DMS53 treated with DMSO at 0.1 percent for 48 hours (cell line): ENCODE measurements around the gene HECTD2.

ENCODE experiments used
- DNase-seq: peaks from one replicate; lab custom pipeline; 2025; ENCODE audit not compliant: unreplicated experiment; lab: John Stamatoyannopoulos, UW

The HECTD2 gene

GRCh38 chr10:91471602-91472001 lies 61.5 kb downstream of the HECTD2 start:
- DNase-seq, result no peak

GRCh38 chr10:91472911-91473310 lies 62.8 kb downstream of the HECTD2 start:
- no peak for DNase-seq

GRCh38 chr10:91474009-91474408 lies 63.9 kb downstream of the HECTD2 start:
- no peak for DNase-seq

GRCh38 chr10:91477236-91477635 lies 67.1 kb downstream of the HECTD2 start:
- DNase-seq, result no peak

GRCh38 chr10:91479583-91479982 lies 69.4 kb downstream of the HECTD2 start:
- no peak for DNase-seq

- DNase-seq, result no peak
Observed at GRCh38 chr10:91487911-91488582, 77.9 kb downstream of the HECTD2 start.

- peak; percentile 10 for DNase-seq
Observed at GRCh38 chr10:91493313-91493712, 83.2 kb downstream of the HECTD2 start.

- DNase-seq, result no peak
Observed at GRCh38 chr10:91495402-91495801, 85.3 kb downstream of the HECTD2 start.

GRCh38 chr10:91496016-91496415 lies 85.9 kb downstream of the HECTD2 start:
- no peak for DNase-seq

GRCh38 chr10:91511549-91512330 lies 101.6 kb downstream of the HECTD2 start:
- no peak for DNase-seq

GRCh38 chr10:91512458-91512857 lies 102.3 kb downstream of the HECTD2 start:
- DNase-seq, result no peak

- no peak for DNase-seq
Observed at GRCh38 chr10:91513598-91514424, 103.7 kb downstream of the HECTD2 start.

GRCh38 chr10:91514787-91515186 lies 104.6 kb downstream of the HECTD2 start:
- no peak for DNase-seq

GRCh38 chr10:91517394-91517793 lies 107.2 kb downstream of the HECTD2 start:
- no peak for DNase-seq

- no peak for DNase-seq
Observed at GRCh38 chr10:91519899-91520514, 109.9 kb downstream of the HECTD2 start.

- DNase-seq, result no peak
Observed at GRCh38 chr10:91520661-91521060, 110.5 kb downstream of the HECTD2 start.

- DNase-seq, result no peak
Observed at GRCh38 chr10:91521439-91521838, 111.3 kb downstream of the HECTD2 start.

GRCh38 chr10:91525896-91526712 lies 116.0 kb downstream of the HECTD2 start:
- no peak for DNase-seq

GRCh38 chr10:91528080-91528479 lies 117.9 kb downstream of the HECTD2 start:
- no peak for DNase-seq

- no peak for DNase-seq
Observed at GRCh38 chr10:91528768-91529167, 118.6 kb downstream of the HECTD2 start.
